Measurements from ENCODE around the gene AMMECR1L.
A peak's percentile ranks its signal among the peaks of the same experiment; 100 is the strongest.

The AMMECR1L gene

GRCh38 chr2:127841466-127842178, 44.1 kb downstream of the AMMECR1L start:
- Histone ChIP-seq H3K4me3 (replicated peaks; ENCODE audit: insufficient read depth, low read length) (no peak overlapping the region), H3K27me3 (ENCODE audit: insufficient read depth, poor library complexity, severe bottlenecking) (no peaks in the 10 kb centered on the region), H3K27ac (replicated peaks) (no peak overlapping the region)
- peak in 1 of 2 experiments; percentile 39 for DNase-seq (ENCODE audit: low read depth in 1 of 2, low spot score in 1 of 2)
- TF ChIP-seq GABPA (IDR thresholded peaks at IDR 0.05; ENCODE audit: low read depth) (no peak), CTCF (IDR thresholded peaks at IDR 0.05; ENCODE audit: insufficient read depth, low read length) (no peak), REST (IDR thresholded peaks at IDR 0.05; ENCODE audit: insufficient replicate concordance, low read depth) (no peak), POLR2AphosphoS5 (IDR thresholded peaks at IDR 0.05; ENCODE audit: low read depth) (no peak), SPI1 (IDR thresholded peaks at IDR 0.05; ENCODE audit: borderline replicate concordance, low read depth) (no peak)

- Histone ChIP-seq H3K4me3 (replicated peaks; ENCODE audit: insufficient read depth, low read length) (no peak overlapping the region), H3K27me3 (ENCODE audit: insufficient read depth, poor library complexity, severe bottlenecking) (no peaks in the 10 kb centered on the region), H3K27ac (replicated peaks) (no peak overlapping the region)
- DNase-seq (ENCODE audit: low read depth in 1 of 2, low spot score in 1 of 2): no peak
- TF ChIP-seq REST (IDR thresholded peaks at IDR 0.05; ENCODE audit: insufficient replicate concordance, low read depth) (no peak), SPI1 (IDR thresholded peaks at IDR 0.05; ENCODE audit: borderline replicate concordance, low read depth) (no peak), POLR2AphosphoS5 (IDR thresholded peaks at IDR 0.05; ENCODE audit: low read depth) (no peak), GABPA (IDR thresholded peaks at IDR 0.05; ENCODE audit: low read depth) (no peak), CTCF (IDR thresholded peaks at IDR 0.05; ENCODE audit: insufficient read depth, low read length) (no peak)
Observed at GRCh38 chr2:127840893-127841292, 44.9 kb downstream of the AMMECR1L start.

- Histone ChIP-seq H3K27ac (replicated peaks) (no peak overlapping the region), H3K27me3 (ENCODE audit: insufficient read depth, poor library complexity, severe bottlenecking) (no peaks in the 10 kb centered on the region)
Observed at GRCh38 chr2:127834951-127835350, 50.8 kb downstream of the AMMECR1L start.

More at GRCh38 chr2:127834951-127835350, 50.8 kb downstream of the AMMECR1L start:
- DNase-seq (ENCODE audit: low read depth in 1 of 2, low spot score in 1 of 2): no peak
- no peak overlapping the region for H3K4me3 ChIP-seq (replicated peaks; ENCODE audit: insufficient read depth, low read length)
- no peak for TF ChIP-seq POLR2AphosphoS5 (IDR thresholded peaks at IDR 0.05; ENCODE audit: low read depth)
- TF ChIP-seq GABPA (IDR thresholded peaks at IDR 0.05; ENCODE audit: low read depth): no peak
- TF ChIP-seq SPI1 (IDR thresholded peaks at IDR 0.05; ENCODE audit: borderline replicate concordance, low read depth): no peak
- TF ChIP-seq REST (IDR thresholded peaks at IDR 0.05; ENCODE audit: insufficient replicate concordance, low read depth): no peak
- TF ChIP-seq CTCF (IDR thresholded peaks at IDR 0.05; ENCODE audit: insufficient read depth, low read length): no peak
